GM19452 (cell line): ENCODE results near the gene KLF12.
A peak's percentile ranks its signal among the peaks of the same experiment; 100 is the strongest.

ENCODE experiments used
- ATAC-seq: cut with Tn5 transposase; IDR thresholded peaks from one replicate; pipeline ENCODE4 v1.9.1; 2021; ENCODE audit not compliant: unreplicated experiment

The KLF12 gene

DNA sequence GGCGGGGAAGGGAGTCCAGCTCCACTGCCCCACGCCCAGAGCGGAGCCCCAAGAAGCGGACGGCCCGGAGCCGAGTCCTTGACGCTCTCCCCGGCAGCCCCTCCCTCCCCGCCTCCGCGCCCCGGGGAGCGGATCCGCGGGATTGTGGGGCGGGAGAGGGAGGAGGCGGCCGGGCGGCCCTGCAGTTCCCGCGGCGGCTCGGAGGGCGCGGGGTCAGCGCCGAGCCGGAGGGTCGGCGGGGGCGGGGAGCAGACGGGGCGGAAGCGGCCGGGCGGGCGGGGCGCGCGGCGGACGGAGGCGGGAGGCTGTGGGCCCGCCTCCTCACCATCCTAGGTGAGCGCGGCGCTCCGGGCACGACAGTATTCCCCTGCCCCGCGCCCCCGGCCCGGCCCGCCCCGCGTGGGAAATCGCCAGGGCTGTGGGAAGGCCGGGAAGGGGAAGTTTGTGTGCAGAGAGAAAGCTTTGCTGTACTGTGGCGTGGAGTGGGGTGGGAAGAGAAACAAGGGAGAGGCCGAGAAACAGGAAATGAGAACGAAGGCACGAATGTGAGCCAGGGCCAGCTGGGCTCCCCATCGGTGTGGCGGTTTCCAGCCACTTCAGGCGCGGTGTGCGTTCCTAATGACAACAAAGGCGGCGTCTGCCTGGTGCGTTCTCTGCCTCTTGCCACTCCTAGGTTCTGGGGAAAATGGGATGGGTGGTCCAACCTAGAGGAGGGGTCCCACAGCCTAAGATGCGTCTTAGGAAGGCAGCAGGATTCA is 1.3 kb upstream of the KLF12 start:
- ATAC-seq: peak; percentile 53

DNA sequence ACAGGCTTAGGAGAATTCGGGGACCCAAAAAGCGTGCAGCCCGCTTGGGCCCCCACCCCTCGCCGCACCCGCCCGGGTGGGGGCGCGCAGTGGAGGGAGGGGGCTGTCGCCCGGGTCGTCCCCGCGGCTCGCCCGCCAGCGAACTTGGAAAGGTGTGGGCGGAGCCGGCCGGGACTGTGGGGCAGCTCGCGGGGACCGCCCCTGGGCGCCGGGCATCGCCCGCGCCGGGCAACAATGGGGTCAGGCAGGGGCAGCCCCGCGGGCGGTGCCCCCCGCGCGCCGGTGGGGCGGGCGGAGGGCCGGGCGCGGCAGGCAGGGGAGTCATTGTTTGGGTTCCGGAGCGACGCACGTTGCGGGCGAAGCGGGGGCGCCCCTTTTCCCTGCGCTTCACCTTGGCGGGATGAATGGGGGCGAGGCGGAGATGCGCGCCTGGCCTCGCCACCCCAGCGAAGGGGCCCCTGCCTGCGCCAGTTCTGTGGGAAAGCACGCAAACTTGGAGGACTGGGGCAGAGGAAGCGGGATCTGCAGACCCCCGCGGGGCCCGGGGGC is 647 bp upstream of the KLF12 start:
- peak; percentile 30 for ATAC-seq

DNA sequence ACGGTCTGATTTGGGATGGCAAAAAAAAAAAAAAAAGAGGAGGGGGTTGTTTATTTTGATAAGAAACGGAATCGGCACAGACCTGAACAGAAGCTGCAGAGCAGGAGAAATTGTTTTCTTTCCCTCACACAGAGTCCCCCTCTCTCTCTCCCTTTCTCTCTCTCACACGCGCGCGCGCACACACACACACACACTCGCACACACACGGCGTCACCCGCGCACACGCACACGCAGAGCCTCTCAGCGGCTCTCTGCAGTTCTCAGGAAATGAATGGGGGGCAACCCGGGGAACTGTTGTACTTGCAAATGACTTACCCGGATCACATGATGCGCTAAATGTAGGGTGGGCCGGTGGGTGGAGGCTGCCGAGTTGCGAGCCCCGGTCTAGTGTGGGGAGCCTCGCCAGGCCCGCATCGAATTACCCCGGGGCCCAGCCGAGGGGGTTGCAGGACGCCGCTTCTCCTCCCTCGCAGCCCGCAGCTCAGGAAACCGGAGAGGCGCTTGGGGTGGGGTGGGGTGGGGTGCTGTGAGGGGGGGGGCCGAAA is 475 bp downstream of the KLF12 start:
- peak; percentile 43 for ATAC-seq

DNA sequence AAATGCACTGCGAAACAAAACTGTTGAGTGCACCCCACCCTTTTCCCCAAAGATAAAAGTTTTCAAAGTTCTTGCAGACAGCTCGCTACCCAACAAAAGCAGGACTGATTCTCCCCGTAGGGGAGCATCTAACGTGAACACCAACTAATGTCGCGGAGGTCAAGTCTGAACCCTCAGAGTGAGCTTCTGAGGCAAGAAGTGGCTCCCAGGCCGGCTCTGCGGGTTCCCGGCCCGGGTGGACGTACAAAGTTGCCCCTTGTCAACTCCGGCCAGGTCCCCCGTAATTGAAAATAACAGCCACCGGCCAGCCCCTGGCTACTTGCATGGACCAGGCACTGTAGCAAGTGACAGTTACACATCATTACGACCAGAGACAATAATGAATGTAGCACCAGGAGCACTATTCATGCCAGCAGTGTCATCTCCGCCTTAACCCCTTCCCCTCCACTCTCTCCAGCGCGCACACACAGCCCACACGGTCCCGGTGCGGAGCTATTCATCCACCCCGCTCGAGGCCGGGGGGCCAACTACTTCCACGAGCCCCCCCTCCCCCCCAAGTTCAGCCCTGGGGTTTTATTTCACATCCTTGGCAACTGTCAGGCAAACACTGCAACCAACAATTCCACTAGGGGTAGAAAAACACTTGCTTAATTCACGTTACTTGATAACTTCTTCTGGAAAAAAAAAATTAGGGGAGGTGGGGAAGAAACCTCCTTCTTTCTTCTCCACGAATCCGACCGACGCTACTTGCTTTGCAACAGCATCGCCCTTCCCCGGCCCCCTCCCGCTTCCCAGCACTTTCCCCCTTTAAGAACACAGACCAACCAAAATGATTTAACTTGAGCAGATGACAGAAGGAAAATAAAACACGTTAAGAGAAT is 1.2 kb downstream of the KLF12 start:
- no peak for ATAC-seq

DNA sequence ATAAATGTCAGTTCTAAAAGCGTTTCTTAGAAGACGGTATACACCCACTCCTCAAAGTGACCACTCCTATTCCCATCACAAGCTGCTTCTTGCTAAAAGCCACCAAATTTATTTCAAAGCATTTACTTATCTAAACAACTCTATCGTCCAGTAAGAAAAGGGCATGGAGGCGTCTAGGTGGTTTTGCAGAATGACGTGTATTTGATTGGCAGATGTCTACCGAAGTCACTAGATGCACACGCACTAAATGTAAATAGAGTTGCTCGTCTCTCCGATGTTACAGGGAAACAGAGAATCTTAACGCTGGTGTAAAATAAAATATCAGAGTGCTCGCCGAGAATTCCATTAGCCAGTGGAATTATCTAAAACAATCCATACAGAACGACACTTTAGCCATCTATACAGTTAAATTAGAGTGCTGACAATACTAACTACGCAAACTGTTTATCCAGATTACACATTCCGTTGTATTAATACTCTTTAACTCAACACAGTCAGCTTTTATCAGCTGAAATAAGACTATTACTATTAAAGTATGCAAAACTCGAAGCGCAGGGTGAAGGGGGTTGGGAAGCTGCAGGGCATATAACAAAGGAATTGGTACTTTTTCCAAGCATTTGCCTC is 1.9 kb downstream of the KLF12 start:
- ATAC-seq: no peak

DNA sequence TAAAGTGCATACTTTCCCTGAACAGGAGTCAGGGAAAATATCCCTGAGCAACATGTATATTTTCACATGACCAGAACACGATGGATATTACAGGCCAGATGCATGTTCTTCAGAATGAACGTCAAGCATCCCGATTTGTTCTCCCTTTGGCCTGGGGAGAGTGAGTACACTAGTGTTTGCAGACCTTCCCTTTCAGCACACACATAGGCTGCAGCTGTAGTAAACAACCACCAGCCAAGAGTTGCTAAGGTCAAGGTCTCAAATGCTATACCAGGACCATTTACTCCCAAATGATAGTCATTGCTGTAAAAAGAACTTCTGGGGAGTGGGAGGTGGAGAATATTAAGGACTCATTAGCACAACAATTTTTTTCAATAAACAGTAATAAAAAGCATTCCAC is 3.0 kb downstream of the KLF12 start:
- ATAC-seq: no peak

DNA sequence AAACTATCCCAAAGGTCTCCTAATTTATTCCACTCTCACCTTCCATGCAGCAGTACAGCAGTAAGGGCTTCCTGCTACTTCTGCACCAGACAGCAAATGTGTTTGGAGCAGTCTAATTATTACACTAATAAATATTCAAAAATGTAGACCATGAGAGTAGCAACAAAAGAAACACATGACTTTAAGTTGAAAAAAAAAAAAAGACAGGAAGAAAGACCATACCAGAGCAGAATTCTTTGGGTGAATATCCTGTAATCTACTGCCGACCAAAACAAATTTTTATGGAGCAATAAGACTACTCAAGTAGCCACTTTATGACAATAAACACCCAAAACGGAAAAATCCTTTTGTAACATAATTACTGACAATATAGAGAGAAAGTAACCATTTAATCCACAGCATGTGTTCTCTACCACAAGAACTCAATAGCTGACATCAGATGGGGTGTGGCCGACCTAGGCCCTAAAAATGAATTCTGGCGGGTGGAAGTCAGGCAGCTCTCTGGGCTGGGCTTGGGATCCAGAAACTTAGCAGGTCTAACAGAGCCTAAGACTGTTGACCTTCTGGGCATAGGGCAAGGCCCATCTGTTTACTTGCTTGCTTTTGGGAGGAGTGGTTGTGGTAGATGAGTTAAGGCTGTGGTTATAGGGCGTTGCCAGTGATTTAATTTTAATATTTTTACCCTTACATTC is 4.6 kb downstream of the KLF12 start:
- ATAC-seq: no peak

DNA sequence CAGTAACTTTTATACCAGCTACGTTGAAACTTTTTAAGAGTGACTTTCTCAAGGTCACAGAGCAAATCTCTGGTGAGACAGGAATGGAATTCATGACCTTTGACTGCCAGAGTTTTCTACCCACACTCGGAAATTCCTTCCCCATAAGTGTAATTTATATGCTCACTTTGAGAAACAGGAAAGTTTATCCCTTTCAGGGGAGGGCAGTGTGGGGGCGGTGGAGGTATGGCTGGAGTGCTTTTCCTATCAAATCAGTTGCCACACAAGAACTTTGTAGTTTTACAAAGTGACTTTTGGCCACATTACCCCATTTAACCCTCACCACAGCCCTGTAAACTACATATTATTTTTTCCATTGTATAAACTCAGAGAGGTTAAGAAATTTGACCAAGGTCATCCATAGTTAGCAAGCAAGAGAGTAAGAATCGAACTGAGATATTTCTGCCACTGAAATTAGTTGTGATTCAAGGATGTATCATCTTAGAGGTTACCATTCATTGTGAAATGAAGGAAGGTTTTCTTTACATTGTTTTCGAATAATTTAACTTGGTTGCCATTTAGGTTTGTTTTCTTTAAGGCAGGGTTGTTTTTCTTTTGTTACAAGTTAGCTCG is 5.9 kb downstream of the KLF12 start:
- no peak for ATAC-seq

DNA sequence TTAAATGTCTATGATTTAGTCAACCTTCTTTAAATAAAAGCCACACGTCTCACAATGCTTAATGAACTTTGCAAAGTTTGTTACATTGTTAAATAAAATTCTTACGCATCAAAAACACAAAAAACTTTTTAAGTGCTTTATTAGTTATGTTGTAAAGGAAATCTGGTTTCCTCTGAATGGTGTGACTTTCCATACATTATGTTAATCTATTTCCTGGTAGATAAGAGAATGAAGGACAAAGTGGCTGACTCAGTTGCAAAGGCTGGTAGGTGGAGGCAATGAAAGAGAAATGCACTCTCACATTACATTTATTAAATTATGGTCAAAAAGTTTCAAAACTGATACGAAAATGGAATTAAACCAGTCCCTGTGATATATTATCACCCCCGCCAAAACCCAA is 15.9 kb downstream of the KLF12 start:
- ATAC-seq: no peak

DNA sequence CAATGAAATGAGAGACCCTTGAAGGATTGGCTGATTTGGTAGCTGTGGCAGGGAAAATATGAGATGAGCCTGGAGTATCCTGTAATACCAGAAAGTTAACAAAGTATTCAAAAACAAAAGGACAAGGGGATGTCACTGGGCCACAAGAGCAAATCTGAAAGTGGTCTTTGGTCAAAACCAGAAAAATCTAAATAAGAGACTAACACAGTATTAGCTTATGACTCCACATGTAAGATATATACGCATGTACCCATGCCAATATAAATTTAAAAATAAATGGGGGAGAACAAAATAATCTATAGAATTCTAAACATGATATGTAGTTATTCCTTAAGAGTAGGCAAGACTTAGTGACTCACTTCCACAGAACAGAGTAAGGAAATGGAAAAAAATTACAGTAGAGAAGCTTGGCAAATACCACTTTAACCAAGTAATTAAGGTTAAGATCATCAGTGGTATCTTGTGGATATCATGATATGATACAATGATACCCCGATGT is 16.9 kb downstream of the KLF12 start:
- no peak for ATAC-seq

DNA sequence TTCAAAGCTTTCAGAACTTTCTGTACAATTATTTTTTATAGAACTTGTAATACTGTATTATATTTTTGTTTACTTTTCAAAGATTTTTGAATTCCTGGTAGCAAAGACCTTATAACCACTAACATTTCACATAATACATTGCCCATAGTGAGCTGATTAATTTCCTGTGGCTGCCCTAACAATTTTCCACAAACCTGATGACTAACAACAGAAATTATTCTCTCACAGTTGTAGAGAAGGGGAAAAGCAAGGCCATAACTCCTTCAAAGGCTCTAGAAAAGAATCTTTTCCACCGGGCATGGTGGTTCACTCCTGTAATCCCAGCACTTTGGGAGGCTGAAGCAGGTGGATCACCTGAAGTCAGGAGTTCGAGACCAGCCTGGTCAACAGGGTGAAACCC is 19.1 kb downstream of the KLF12 start:
- ATAC-seq: no peak

DNA sequence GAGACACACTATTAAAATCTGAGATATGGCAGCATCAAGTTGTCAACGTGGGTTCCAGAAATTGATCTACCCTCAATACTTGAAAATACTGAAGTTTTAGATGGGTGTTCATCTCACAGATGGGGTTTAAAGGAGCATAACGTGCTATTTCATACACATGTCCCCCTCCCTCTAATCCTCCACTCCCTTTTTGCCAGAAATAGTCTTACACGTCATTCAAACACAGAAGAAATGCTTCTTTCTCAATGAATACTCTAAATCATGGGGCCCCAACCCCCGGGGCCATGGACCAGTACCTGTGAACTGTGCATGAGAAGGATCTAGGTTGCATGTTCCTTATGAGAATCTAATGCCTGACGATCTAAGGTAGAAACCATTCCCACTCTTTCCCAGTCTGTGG is 19.6 kb downstream of the KLF12 start:
- ATAC-seq: no peak

DNA sequence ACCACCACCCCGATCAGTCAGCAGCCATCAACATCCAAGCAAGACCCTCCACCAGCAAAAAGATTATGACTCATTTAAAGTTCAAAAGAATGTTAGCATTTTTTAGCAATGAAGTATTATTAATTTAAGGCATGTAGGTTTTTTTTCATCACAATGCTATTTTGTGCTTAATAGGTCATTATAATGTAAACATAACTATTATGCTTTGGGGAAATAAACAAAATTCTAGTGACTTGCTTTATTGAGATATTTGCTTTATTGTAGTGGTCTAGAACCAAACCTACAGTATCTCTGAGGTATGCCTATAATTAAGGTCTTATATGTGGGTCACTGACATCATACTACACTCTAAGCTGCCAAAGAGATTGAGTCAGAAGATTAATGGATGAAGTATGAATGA is 20.0 kb downstream of the KLF12 start:
- ATAC-seq: no peak

DNA sequence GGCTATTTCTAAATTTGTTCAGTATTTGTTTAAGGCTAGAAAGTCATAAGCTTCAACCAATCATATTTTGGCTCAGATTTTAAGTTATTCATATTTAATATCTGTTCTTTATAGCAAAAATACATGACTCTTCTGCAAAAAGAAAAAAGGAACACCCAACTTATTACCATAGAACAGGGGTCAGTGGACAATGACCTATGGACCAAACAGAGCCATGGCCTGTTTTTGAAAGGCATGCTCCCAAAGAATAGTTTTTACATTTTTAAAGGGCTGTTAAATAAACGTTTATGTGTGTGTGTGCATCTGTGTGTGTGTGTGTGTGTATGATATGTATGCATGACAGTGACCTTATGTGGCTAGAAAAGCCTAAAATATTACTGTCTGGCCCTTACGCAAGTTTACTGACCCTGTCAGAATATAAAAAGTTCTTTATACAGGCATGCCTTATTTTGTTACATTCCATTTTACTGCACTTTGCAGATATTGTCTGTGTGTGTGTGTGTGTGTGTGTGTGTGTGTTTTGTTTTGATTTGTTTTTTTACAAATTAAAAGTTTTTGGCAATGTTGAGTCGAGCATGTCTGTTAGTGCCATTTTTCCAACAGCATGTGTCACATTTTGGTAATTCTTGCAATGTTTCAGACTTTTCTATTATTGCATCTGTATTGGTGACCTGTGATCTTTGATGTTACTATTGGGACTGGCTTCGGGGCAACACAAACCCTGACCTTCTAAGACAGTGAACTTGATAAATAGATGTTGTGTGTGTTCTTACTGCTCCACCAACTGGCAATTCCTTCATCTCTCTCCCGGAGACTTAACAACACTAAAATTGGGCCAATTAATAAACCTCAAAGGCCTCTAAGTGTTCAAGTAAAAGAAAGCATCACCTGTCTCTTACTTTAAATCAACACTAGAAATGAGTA is 22.0 kb downstream of the KLF12 start:
- no peak for ATAC-seq

DNA sequence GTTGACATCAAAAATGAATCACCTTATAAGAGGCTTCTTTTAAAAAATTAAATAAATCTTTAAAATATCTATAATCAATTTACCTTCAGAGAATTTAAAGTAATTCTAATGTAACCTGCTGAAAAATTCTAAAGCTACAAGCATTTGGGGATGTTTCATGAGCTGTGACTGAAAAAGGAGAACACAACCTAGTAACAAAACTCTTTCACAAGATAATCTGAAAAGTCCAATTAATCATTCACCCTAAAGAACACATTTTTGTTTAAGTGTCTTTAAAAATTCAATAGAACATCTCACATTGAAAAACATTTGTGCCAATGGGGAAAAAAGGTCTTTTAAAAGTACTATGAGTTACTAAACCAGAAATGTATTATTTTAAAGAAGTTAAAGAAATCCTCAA is 22.8 kb downstream of the KLF12 start:
- ATAC-seq: no peak

DNA sequence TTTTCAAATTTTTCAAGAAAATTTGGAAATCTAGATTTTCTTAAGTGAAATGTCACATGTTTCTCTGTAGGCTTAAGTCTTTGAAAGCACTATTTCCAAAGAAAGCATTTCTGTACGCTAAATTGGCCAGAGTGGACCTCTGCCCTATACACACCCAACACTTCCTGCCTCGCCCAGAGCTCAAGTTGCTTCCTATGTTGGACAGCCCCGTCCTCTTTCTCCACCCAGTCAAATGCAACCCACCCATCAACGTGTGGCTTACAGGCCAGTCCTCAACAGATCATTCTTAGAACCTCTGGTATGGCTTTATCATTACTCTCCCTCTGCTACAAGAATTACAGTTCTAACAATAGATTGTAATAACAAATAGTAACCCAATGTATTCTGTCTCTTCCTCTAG is 24.2 kb downstream of the KLF12 start:
- no peak for ATAC-seq

DNA sequence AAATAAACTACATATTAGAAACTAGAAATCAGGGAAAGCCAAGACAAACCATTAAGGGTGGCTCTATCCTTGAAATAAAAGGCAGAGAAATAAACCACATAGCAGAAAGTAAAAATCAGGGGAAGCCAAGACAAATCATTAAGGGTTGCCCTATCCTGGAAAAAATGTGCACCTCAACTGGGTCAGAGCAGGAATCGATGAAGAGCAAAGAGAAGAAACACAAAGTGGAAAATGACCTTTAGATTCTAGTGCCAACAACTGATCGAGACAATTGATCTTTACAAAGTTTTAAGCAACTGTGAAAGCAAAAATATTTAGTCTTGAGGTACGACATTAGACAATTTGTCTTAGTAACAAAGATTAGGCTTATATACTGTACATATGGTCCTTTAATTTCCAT is 26.6 kb downstream of the KLF12 start:
- ATAC-seq: no peak

DNA sequence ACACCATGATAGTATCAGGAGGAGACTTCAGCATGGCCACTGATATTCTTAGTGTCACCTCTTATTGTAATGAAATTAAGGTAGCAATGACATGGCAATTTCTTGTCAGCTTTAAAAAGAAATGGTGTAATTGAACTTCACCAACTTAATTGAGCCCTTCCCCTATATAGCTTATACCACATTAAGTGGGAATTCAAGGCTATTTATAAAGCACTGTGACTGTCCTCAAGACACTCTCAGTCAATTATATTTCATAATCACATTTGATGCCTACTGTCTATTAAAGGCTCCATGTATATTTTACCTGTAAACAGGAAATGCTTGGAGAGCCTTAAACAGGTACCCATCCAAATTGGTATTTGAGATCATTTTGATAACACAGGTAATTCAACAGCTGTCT is 28.3 kb downstream of the KLF12 start:
- no peak for ATAC-seq

DNA sequence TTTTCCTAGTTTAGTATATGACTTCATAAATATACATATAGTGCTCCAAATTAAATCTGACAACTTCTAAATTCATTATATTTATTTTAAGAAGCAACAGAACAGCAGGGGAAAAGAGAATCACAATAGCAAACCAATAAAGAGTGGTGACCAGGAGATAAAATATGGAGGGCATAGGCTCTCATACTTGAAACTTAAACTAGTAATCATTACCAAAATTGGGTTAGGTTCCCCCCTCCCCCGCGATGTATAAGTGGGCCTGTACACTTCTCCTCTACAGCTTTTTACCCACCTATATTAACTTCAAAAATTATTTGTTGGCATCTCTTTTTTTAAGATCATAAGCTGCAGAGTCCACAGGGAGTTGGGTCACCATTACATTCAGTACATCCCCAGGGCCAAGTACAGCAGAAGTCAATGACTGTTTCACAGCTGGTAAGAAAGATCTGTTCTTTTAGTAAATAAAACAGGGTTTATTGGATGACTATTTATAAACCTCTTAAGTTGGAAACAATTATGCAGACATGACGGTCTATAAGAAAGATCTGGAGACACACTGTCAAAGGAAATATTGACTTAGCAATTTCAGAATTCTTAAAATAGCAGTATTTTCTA is 29.4 kb downstream of the KLF12 start:
- ATAC-seq: no peak
